Loucy (cell line): ENCODE measurements around the gene LIMA1.

Experiments
- H2AFZ ChIP-seq: fragments of 200-600 bp; sonication (generic); 2 replicates; pipeline ENCODE4 v1.6.0; 2016; ENCODE audit warnings: antibody characterized with exemption, mild to moderate bottlenecking, low read length, moderate library complexity
- H3F3A ChIP-seq: fragments of 200-600 bp; 2 replicates; pipeline ENCODE4 v1.6.0; 2016; ENCODE audit warnings: antibody characterized with exemption, low read depth, mild to moderate bottlenecking
- H3K27me3 ChIP-seq: fragments of 200-600 bp; sonication (generic); 2 replicates; pipeline ENCODE4 v1.6.1; 2014; ENCODE audit warnings: low read length, mild to moderate bottlenecking; ENCODE audit not compliant: insufficient read depth, poor library complexity, severe bottlenecking
- H3K36me3 ChIP-seq: fragments of 200-600 bp; sonication (generic); 2 replicates; pipeline ENCODE4 v1.6.1; 2016; ENCODE audit warnings: low read length; ENCODE audit not compliant: insufficient read depth
- H3K4me1 ChIP-seq: fragments of 200-600 bp; sonication (generic); 2 replicates; pipeline ENCODE4 v1.5.1; 2014; ENCODE audit warnings: low read length, mild to moderate bottlenecking; ENCODE audit not compliant: insufficient read depth, poor library complexity, severe bottlenecking
- H3K4me2 ChIP-seq: fragments of 200-600 bp; sonication (generic); 2 replicates; pipeline ENCODE4 v1.6.0; 2014; ENCODE audit warnings: antibody characterized with exemption, low read length, low read depth, mild to moderate bottlenecking; ENCODE audit not compliant: poor library complexity, severe bottlenecking
- H3K4me3 ChIP-seq: fragments of 200-600 bp; sonication (generic); 2 replicates; pipeline ENCODE4 v1.5.1; 2014; ENCODE audit warnings: low read length, mild to moderate bottlenecking, mixed read lengths; ENCODE audit not compliant: poor library complexity, severe bottlenecking
- H3K79me2 ChIP-seq: fragments of 200-600 bp; sonication (generic); 2 replicates; pipeline ENCODE4 v1.6.1; 2014; ENCODE audit warnings: low read length; ENCODE audit not compliant: insufficient read depth
- H3K9ac ChIP-seq: fragments of 200-600 bp; sonication (generic); 2 replicates; pipeline ENCODE4 v1.6.0; 2014; ENCODE audit warnings: mild to moderate bottlenecking, low read depth, low read length, moderate library complexity; ENCODE audit not compliant: poor library complexity, severe bottlenecking
- H3K9me2 ChIP-seq: fragments of 200-600 bp; sonication (generic); replicated peaks from 2 replicates; pipeline ENCODE4 v1.6.1; 2016; ENCODE audit warnings: low read depth, low read length, mixed read lengths
- H3K9me3 ChIP-seq: fragments of 200-600 bp; sonication (generic); 2 replicates; pipeline ENCODE4 v1.6.1; 2014; ENCODE audit warnings: mild to moderate bottlenecking, antibody characterized with exemption, low read length, low read depth; ENCODE audit not compliant: insufficient read depth
- H4K20me1 ChIP-seq: fragments of 200-600 bp; sonication (generic); 2 replicates; pipeline ENCODE4 v1.6.0; 2014; ENCODE audit warnings: antibody characterized with exemption, low read length, mild to moderate bottlenecking; ENCODE audit not compliant: insufficient read depth, poor library complexity, severe bottlenecking
- CTCF ChIP-seq: fragments of 200-600 bp; sonication (generic); conservative IDR thresholded peaks from 2 replicates; pipeline ENCODE4 v1.5.1; 2014; ENCODE audit warnings: mild to moderate bottlenecking, antibody characterized with exemption, low read length
- EZH2phosphoT487 ChIP-seq: fragments of 200-600 bp; IDR thresholded peaks from 2 replicates; pipeline ENCODE4 v1.6.1; 2018; ENCODE audit warnings: antibody characterized with exemption, mild to moderate bottlenecking, moderate library complexity, borderline replicate concordance

The LIMA1 gene

GRCh38 chr12:50127546-50127945, 155.8 kb downstream of the LIMA1 start:
- Histone ChIP-seq H2AFZ (no peak overlapping the region), H3K9ac (no peak overlapping the region), H3K9me2 (no peaks in the 10 kb centered on the region), H3K36me3 (peaks cover 43% of the 10 kb centered on the region), H3K4me1 (peaks cover 16% of the 10 kb centered on the region), H3K4me3 (no peak overlapping the region), H3K79me2 (peaks cover 4% of the 10 kb centered on the region; the same call in 1 of the 2 replicates), H3F3A (peaks cover 3% of the 10 kb centered on the region; the same call in 1 of the 2 replicates), H4K20me1 (no peaks in the 10 kb centered on the region), H3K9me3 (no peaks in the 10 kb centered on the region), H3K27me3 (no peaks in the 10 kb centered on the region), H3K4me2 (no peak overlapping the region)
- TF ChIP-seq EZH2phosphoT487 (no peak), CTCF (no peak)
